Fibroblast of upper back skin (primary cell): Measurements from ENCODE around the gene VPS54.
A peak's percentile ranks its signal among the peaks of the same experiment; 100 is the strongest.

ENCODE experiments used
- DNase-seq: peaks from one replicate; pipeline ENCODE4 v3.0.0-alpha.2; 2013

Gene VPS54

DNA sequence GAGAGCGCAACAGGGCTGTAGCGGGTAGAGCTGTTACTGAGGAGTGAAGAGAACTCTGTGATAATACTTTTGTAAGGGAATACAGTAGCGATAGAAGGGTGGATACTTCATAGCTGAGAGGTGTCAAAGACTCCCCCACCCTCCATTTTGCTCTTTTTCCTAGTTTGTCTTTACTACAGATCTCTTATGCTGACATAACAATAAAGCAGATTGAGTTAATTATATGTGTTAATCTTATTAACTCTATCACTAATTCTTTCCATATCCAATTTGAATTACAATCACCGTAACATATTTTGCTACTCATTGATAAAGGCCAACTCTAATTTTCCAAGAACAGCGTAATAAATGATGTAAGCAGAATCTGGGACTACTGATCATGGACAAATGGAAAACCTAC, 120.4 kb downstream of the VPS54 start:
- no peak for DNase-seq

DNA sequence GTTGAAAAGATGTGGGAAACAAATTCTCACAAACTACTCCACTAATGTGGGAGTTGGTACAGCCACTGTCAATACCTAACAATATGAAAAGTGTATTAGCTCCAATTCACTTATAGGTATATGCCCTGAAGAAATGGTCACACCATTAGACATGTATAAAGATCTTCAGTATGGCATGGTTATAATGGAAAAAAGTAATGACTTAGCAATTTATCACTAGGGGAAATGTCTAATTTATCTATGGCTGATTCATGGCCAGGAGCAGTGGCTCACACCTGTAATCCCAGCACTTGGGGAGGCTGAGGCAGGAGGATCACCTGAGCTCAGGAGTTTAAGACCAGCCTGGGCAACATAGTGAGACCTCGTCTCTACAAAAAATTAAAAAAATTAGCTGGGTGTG, 125.1 kb downstream of the VPS54 start:
- no peak for DNase-seq

DNA sequence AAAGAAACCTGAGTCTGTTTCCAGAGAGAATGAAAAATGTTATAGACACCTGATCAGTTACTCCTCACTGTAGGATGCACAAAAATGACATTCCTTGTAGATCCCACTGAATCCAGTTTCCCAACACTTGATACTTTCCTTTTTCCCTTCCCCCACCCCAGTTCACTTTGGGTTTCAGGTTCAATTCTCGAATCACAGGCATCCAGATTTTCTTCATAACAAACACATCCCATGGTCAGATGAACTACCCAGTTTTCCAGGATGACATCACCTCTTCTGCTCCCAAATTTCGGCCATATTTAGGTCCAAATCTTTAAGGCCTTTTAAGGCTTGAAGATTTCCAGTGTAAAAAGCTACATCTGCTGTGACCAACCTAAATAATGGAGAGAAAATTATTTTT, 126.1 kb downstream of the VPS54 start:
- no peak for DNase-seq

DNA sequence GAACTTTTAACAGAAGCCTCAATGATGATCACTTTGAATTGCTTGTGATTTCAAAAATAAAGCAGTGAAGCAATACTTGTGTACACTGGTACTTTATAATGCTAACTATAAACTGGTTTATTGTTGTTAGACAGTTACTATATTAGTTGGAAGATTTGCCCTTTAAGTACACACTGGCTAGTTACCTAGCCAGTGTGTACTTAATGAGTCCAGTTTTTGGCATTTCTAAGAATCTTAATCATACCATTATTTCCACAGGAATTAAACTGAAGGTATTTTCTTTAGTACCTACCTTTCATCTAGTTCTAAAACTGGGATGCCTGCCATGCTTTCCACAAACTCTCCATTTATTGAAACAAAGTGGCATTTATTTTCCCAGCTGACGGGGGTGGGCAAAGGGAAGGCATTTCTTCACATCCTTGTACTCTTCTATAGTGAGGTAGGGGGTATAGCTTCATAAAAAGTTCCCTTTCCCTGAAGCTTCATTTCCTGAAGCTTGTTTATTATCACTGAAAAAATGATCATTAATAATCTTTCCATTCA, 127.7 kb downstream of the VPS54 start:
- DNase-seq, result no peak

DNA sequence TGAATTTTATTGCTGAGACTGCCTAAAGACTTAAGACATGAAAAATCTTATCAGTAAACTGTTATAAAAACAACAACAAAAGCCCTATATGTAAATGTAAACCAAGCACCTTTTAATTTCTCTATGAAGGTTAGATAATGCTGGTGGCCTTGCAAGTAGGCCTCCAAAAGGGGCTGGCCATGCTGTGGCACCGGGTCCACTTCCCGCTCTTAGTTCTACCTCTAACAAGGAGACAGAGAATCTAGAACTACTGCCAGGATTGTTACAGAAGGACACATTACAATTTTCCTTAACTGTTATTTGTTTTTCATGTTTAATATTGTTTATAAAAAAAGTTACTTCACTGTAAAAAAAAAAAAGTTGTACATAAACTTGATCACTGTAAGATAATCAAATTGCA, 128.6 kb downstream of the VPS54 start:
- no peak for DNase-seq

DNA sequence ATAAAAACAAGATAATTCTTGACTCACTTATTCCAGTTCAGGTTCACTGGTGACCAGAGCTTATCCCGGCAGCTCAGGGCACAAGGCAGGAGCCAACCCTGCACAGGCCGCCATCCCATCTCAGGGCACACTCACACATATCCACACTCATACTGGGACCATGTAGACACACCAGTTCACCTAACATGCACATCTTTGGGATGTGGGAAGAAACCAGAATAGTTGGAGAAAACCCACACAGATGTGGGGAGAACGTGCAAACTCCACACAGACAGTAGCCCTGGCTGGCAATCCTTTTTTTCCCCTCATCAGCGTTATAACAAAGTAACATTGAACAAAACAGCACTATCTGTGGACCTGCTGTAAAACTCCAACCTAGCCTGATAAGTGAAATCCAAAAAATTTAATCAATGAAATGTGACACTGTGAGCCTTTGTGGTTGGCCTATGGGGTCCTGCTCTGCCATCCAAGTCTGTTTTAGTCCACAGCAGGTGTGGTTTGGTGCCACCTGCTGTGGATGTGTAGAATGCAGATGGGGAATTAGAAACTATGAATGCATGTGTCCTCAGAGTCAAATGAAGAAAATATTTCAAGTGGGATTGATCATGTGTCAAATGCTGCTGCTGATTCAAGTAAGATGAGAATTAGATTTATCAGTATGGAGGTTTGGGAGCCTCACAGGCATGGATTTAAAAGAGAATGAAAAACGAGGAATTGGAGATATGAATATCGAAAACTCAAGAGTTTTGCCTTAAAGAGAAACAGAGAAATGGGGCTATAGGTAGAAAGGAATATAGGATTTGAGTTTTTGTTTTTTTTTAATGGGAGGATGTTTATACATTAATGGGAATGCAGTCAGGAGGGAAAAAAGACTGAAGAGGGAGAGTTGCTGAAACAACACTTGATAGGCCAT, 130.5 kb downstream of the VPS54 start:
- DNase-seq, result peak; percentile 52

DNA sequence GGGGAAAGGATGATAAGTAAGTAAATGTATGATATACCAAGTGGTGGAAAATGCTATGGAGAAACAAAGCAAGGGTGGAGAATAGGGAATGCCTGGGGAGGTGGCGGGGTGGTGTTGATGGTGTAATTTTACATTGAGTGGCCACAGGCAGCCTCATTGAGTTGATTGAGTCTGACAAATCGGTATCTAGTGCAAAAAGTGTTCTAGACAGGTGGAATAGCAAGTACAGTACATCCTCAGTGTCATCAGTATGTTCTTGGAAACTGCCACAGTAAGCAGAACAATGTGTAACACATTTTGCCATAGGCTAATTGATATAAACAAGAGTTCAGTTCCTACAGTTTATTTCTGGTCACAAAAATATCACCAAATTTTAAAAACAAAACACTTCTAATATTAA, 131.2 kb downstream of the VPS54 start:
- DNase-seq, result no peak

DNA sequence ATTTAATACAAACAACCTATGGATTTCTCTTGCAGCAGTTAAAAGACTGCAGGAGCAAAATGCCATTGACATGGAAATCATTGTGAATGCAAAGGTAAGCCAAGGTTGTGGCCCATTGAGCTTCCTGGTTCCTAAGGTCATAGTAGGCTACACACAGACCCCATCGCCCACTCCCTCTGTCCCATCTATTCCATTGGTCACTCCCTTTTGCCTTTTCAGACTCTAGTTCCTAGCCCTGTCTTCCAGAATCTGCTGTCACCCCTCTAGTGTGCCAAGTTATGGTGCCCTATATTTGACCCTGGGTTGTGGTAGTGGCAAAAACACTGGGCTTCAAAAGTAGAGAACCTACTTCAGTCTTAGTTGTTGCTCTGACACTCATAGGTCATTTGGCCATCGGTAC, 132.8 kb downstream of the VPS54 start:
- DNase-seq, result no peak

DNA sequence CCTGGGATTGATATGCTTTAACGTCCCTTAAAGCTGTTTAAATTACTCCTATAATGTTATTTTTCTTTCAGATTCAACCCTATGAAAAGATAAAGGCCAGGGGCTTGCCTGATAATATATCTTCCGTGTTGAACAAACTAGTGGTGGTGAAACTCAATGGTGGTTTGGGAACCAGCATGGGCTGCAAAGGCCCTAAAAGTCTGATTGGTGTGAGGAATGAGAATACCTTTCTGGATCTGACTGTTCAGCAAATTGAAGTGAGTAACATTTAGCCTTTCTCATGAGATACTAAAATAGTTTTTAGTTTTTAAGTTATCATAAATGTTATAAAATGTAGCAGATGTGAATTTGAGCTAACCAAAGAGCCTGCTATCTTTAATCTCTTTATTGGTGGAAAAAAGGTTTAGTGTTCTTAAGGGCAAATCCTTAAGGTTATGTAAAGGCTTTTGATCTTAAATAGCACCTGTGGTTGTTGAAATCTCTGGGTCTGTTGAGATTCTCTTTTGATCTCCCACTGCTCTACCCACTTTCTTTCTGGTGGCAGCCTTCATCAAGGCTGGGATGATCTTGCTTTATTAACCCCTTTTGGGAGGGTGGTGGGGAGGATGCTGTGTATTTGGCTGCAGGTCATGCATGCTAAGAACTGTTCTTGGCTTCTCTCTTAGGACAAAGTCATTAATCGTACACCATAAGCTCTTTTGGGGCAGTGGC, 136.7 kb downstream of the VPS54 start:
- no peak for DNase-seq

DNA sequence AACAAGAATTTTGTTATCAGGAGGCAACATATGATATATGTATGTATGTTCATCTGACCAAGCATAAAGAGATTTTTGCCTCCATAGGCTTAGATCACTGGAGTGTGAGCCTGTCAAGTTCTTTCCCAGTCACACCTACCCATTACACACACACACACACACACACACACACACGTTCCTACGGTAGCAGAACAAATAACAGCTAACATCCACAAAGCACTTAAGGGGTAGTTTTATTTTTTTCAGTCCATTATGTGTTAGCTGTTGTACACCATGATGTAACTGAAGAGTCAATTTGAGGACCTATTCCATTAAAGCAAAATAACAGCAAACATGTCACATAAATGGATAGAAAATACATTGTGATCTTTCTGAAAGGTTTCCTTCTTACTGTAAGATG, 138.0 kb downstream of the VPS54 start:
- DNase-seq, result no peak

DNA sequence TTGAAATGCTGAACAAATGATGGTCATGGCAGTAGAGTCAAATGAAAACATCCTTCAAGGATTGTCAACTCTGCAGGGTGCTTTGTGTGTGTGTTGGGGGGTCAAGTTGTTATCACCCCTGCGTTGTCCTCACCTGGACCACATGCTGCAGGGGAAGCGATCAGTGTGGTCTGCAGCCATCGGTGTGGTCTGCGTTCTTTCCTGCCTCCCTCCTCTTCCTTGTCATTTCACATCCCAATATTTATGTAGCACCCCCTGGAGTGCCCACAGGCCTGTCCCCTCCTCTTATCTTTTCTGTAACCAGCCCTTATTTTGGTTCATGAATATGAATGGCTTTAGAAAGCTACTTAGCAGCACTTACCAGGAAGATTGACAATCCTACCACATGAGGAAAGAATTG, 138.6 kb downstream of the VPS54 start:
- DNase-seq, result no peak

DNA sequence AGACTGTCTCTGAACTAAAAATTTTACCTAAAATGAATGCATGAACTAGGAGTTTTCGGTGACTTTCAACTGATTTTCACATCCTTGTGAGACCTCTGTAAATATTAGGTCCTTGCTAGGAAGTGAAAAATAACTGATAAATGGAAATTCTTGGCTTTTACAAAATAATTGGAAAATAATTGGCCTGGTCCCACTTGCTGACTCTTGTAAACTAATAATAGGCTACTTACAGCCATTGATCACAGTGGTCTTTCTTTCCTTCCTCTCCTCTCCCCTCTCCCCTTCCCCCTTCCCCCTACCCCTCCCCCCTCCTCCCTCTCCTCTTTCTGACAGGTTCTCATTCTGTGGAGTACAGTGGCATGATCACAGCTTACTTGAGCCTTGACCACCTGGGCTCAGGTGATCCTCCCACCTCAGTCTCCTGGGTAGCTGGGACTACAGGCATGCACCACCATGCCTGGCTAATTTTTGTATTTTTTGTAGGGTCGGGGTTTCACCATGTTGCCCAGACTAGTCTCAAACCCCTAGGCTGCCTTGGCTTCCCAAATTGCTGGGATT, 139.3 kb downstream of the VPS54 start:
- DNase-seq, result no peak

DNA sequence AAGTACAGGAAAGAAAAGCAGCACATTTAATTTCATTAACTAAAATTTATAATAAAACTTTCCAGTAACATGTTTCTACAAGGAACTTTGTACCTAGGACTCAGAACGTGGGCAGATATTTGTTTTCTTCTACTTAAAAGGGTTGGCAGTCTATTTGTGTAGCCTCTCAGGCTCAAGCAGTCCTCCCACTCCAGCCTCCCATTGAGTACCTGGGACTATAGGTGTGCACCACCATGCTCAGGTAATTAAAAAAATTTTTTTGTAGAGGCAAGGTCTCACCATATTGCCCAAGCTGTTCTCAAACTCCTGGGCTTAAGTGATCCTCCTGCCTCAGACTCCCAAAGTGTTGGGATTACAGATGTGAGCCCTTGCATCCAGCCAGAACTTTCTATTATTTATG, 140.7 kb downstream of the VPS54 start:
- no peak for DNase-seq

DNA sequence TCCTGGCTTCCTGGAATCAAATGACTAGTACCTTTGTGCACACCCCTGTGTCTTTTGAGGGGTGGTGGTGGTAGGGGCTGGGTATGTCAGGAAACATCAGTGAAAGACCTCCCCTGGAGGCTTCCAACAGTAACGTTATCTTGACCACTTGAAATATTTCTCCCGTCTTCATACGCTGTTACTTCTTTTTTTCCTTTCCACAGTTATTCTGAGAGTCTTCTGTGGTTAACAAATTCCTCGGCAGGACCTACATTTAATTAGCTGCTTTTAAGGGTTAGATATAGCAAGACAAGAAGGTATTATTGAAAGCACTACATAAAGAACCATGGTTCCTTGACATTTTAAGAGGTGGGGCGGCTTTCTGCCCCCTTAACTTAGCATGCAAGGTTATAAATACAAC, 142.9 kb downstream of the VPS54 start:
- no peak for DNase-seq

DNA sequence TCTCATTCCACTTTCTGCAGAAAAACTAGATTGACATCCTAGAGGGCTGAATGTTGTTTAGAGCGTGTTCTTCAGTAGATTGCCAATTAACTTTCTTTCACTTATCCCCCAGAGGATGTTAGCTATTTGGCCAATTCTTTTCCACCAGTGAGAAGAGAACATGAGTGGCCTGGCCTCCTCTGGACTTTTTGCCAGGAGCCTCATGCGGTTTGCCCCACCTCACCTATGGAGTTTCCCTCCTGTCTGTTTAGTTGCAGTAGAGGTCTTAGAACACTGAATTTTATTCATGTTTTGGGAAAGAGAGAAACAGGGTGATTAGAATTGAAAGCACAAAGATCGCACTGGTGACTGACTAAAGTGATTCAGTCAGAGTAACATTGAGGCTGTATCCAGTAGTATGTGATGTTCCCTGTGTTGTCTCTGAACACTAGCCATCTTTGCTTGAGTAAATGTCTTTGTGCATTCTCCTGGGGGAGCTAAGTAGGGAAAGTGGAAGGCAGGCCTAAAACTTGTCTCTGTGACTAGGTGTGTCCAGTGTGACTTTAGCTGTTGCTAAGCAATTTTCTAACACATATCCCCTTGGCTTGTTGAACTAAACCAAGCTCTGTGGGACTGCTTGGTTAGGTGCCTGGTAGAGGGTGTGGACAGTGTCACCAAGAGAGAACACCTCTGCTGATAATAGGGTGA, 143.5 kb downstream of the VPS54 start:
- DNase-seq, result no peak

DNA sequence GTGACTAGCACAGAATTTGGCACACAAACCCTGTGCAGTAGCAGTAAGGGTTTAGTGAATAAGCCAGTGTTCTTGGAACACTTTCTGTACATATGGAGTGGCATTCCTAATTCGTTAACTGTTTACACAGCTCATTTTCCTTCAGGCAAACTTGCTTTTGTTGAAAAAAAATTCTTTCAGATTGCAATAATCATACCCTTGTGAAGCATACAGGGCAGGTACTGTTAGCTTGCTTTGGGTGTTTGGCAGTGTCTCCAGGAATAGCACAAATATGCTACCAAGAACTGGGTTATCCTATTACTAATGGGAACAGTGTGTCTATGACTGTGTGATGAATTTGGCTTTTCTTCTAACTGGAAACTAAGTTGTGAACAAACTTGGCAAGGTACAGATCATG, 144.1 kb downstream of the VPS54 start:
- peak; percentile 19 for DNase-seq

DNA sequence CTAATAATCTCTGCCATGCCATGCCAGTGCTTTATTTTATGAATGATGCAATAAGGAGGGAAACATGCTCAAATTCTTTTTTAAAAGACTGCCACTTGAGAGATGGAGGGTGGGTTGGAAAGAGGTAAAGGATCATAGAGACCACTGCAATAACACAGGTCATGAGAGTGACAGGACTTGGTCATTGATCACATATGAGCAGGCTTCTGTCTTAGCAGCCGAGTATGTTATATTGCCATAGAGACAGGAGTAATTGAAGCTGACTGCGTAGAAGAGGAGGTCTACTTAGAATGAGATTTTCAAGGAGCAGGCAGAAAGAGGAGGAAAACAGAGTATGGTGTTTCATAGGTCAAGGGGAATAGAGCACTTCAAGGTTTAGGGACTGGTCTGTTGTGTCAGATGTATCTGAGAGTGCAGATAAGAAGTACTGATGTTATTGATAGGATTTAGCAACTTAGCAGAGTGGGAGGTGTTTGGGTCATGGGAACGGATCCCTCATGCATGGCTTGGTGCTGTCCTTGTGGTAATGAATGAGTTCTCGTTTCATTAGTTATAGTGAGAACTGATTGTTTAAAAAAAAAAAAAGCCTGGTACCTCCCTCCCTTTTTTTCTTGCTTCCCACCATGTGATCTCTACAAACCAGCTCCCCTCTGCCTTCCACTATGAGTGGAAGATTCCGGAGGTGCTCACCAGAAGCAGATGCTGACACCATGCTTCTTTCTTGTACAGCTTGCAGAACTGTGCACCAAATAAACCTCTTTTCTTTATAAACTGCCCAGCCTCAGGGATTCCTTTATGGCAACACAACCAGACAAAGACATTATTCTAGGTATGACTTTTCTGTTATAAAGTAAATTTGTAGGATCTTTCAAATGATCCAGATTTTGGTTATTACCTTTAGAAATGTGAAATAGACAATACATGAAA, 144.8 kb downstream of the VPS54 start:
- DNase-seq, result no peak

DNA sequence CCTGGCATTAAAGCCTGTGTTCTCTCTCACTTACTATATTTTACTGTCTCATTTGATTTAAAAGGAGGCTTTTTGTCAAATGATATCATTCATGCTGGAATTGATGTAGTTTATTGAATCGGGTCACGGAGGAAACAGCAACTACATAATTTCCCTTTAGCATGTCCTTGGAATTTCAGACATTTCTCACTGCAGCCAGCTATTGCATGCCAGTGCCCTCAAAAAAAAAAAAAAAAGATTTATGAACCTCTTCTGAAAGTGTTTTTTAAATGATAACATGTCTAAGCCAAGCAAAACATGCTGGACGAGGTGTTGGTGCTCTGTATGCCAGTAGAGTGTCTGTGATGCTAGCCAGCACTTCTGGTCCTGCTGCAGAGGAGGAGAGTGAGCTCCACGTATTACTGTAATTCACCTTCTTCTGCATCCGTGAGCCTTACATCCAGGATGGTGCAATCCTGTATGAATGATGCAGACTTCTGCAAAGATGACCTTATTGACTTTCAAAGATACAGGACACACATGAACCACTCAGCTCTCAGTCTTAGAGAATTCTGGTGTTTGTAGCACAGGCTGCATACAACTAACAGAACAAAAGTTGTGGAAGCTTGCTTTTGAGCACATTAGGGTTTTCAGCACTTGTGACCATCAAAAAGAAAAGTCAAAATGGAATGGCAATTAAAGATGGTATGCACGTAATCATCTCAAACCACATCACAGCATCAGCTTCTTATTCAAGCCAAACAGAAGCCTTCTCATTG, 146.5 kb downstream of the VPS54 start:
- DNase-seq, result peak; percentile 44

DNA sequence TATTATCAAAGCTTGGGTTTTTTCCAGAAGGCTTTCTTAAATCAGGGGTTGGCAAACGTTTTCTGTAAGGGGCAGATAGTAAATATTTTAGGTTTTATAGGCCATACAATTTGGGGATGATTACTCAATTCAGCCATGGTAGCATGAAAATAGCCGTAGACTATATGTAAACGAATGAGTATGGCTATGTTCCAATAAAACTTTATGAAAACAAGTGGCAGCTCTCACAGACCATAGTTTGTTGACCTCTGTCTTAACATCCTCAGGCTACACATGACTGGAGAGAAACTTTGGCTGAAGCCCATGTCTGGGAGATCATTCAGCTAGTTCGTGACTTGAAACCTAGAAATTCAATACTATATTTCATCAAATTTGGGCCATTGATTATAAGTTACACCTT, 147.4 kb downstream of the VPS54 start:
- no peak for DNase-seq

DNA sequence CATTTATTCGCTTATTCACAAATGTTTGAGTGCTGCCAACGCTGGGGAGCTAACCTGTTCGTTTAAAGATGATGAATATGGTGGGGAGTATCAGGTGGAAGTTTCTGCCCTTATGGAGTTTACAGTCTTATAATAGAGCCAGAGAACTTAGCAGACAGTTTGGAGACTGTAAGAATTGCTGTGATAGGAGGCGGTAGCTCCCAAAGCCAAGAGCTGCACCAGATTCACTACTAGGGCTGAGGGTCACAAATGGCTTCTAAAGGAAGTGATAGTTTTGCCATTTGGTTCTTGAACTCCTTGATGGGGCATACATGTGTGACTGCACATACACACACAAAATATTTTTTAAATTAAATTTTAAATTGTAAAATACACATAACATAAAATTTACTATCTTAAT, 148.5 kb downstream of the VPS54 start:
- DNase-seq, result no peak

DNA sequence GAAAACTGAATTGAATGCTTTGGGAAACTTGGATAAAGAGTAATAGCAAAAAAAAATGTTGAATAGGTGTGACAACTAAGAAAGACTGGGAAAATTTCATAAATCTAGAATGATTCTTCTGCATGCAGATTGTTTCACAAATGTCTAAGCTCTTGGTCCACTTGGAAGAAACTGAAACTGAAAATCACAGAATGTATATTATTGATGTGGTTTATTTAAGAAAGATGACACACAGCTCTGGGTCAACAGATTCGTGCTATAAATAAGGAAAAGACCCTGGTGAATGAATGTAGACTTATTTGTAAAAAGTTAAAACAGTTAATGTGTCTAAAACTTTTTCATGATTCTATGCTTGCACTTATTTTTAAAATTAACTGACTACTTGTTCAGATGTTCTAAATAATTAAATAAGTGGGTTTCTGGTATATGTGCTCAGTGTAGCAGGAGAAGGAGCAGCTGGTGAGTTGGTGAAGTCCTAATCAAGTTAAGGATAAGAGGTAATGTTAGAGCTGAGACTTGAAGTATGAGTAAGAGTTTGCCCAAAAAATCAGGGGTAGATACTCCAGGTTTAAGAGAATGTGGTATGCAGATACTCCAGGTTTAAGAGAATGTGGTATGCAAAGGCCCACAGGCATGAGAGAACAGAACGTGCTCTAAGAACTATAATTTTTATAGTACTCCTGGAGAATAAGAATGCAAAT, 153.1 kb downstream of the VPS54 start:
- no peak for DNase-seq
